IMR-90 (cell line): ENCODE results near the gene EXOC4.

Experiments
- CEBPB ChIP-seq: IDR thresholded peaks from 2 replicates; pipeline ENCODE4 v1.6.1; 2012; ENCODE audit warnings: low read depth, low read length, improper control_type of control experiment
- CTCF ChIP-seq: conservative IDR thresholded peaks from 2 replicates; pipeline ENCODE4 v1.5.1; 2012; ENCODE audit warnings: mild to moderate bottlenecking, low read depth, low read length, improper control_type of control experiment
- MAFK ChIP-seq: IDR thresholded peaks from 2 replicates; pipeline ENCODE4 v1.6.1; 2012; ENCODE audit warnings: low read depth, low read length, improper control_type of control experiment
- POLR2A ChIP-seq: IDR thresholded peaks from 2 replicates; pipeline ENCODE4 v1.6.1; 2012; ENCODE audit warnings: mild to moderate bottlenecking, low read depth, low read length

DNA sequence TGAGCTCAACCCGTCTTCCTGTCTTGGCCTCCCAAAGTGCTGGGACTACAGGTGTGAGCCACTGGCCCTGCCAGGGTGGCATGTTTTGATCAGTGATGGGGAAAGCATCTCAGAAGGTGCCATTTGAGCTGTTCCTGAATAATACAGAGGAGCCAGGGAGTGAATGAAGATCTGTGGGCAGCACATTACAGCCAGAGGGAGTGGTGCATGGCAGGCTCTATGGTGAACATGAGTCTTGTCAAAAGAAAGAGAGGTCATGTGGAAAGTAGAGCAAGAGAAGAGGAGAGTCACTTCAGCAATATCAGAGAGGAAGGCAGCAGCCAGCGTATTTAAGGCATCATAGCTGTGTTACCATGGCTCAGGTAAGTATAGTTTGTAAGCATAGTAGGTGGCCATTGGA, 598.5 kb downstream of the EXOC4 start:
- TF ChIP-seq CTCF = no peak
- no peak for TF ChIP-seq CEBPB
- TF ChIP-seq POLR2A = no peak
- TF ChIP-seq MAFK = no peak
